Esophagus squamous epithelium (tissue), 5 donors: ENCODE measurements around the gene SLC47A2. TPM values are rescaled to one million over a fixed set of nuclear protein-coding genes. Genes with fewer than 3 reads are reported as not detected.

ENCODE experiments used
- DNase-seq: peaks from one replicate; lab custom pipeline; 2025; lab: John Stamatoyannopoulos, UW
- H3K27ac ChIP-seq, 4 donors: fragments of 200-600 bp; sonication (generic); one replicate each; pipeline ENCODE4 v1.5.1; 2016 to 2019; ENCODE audit warnings: mild to moderate bottlenecking in 1 of 4
- H3K27me3 ChIP-seq, 4 donors: fragments of 200-600 bp; sonication (generic); 1 replicate in 3 of 4; 2 replicates in 1 of 4; pipeline versions ENCODE4 v1.5.1 to v1.6.0; 2017 to 2021; ENCODE audit warnings: antibody characterized with exemption in 1 of 4
- H3K36me3 ChIP-seq, 3 donors: fragments of 200-600 bp; sonication (generic); one replicate each; pipeline ENCODE4 v1.5.1; 2016 to 2019
- H3K4me1 ChIP-seq, 3 donors: fragments of 200-600 bp; sonication (generic); one replicate each; pipeline ENCODE4 v1.5.1; 2017 to 2019
- H3K4me3 ChIP-seq, 4 donors: fragments of 200-600 bp; sonication (generic); 1 replicate in 3 of 4; 2 replicates in 1 of 4; pipeline ENCODE4 v1.5.1; 2016 to 2019; ENCODE audit warnings: mild to moderate bottlenecking in 2 of 4, moderate library complexity in 1 of 4
- H3K9me3 ChIP-seq, 3 donors: fragments of 200-600 bp; sonication (generic); one replicate each; pipeline ENCODE4 v1.5.1; 2016 to 2019
- CTCF ChIP-seq, 6 experiments: fragments of 450-650 bp in 4 of 6; fragments of 200-600 bp in 2 of 6; sonication (generic) in 2 of 6; IDR thresholded peaks; one replicate each; pipeline ENCODE4 v1.5.1; 2016 to 2019; ENCODE audit warnings: antibody characterized with exemption in 6 of 6, mild to moderate bottlenecking in 4 of 6, moderate library complexity in 4 of 6
- POLR2A ChIP-seq, 4 donors: fragments of 450-650 bp; IDR thresholded peaks; one replicate each; pipeline ENCODE4 v1.6.1; 2017; ENCODE audit warnings: antibody characterized with exemption in 4 of 4, mild to moderate bottlenecking in 4 of 4, moderate library complexity in 3 of 4
- WGBS, 2 donors: methylation state at CpG; one replicate each; pipeline ENCODE4 v1.1.5; 2018; 5-methylcytosine and 5-hydroxymethylcytosine counted together
- intact Hi-C: fragments of 100-400 bp; cut with DNase I; formaldehyde crosslinking; loops from one replicate; pipeline ENCODE4 v1.15.0; 2022
- total RNA-seq, 4 donors: library from RNA; depleted of rRNA; stranded (reverse); fragments of >200 nt; gene quantifications; one replicate each; pipeline ENCODE4 v1.1.0, GENCODE V29; 2016
- donor health status: DM: yes; HTN: yes; CAD: no.

Gene SLC47A2
- total RNA-seq, 4 donors from 2014 or later: 0.56 to 2.2 (median 0.76) TPM; not detected in 1

- no peaks in the 10 kb centered on the region for H3K36me3 ChIP-seq
- no peaks in the 10 kb centered on the region for H3K9me3 ChIP-seq
- no peak for TF ChIP-seq CTCF (IDR thresholded peaks at IDR 0.05)
- TF ChIP-seq POLR2A (IDR thresholded peaks at IDR 0.05): no peak
- 91 to 95% methylated on average over 4 to 5 of the region's 16 CpGs for WGBS, 2 donors
- peaks cover 18 to 41% (median 21%) of the 10 kb centered on the region in 3 donors for H3K4me1 ChIP-seq
- no peak overlapping the region for H3K4me3 ChIP-seq
- H3K27ac ChIP-seq: no peak overlapping the region
- DNase-seq: no peak
- intact Hi-C loops: no loop called here
- no peaks in the 10 kb centered on the region for H3K27me3 ChIP-seq
Observed at GRCh38 chr17:19713462-19713861, 2.9 kb downstream of the SLC47A2 start.

GRCh38 chr17:19712436-19713004, 3.9 kb downstream of the SLC47A2 start:
- H3K9me3 ChIP-seq: no peaks in the 10 kb centered on the region
- no peak for TF ChIP-seq POLR2A (IDR thresholded peaks at IDR 0.05)
- no peaks in the 10 kb centered on the region for H3K27me3 ChIP-seq
- no peak for DNase-seq
- no peak overlapping the region for H3K4me3 ChIP-seq
- H3K4me1 ChIP-seq: peaks cover 14 to 41% (median 18%) of the 10 kb centered on the region in 3 donors
- intact Hi-C loops: no loop called here
- 83 to 89% methylated on average over 12 of the region's 12 CpGs for WGBS, 2 donors
- H3K36me3 ChIP-seq: no peaks in the 10 kb centered on the region
- no peak overlapping the region for H3K27ac ChIP-seq

GRCh38 chr17:19709841-19710240, 6.5 kb downstream of the SLC47A2 start:
- no peak for DNase-seq
- intact Hi-C loops: no loop called here

GRCh38 chr17:19708431-19709175, 7.8 kb downstream of the SLC47A2 start:
- TF ChIP-seq CTCF (IDR thresholded peaks at IDR 0.05): no peak
- TF ChIP-seq POLR2A (IDR thresholded peaks at IDR 0.05): no peak
- H3K9me3 ChIP-seq: no peaks in the 10 kb centered on the region
- no peak for DNase-seq
- 93% methylated on average over 4 of the region's 6 CpGs; no CpG with 5 or more reads in 1 of the 2 donors for WGBS, 2 donors
- no peak overlapping the region for H3K4me3 ChIP-seq
- H3K36me3 ChIP-seq: no peaks in the 10 kb centered on the region
- peaks cover 14 to 40% (median 16%) of the 10 kb centered on the region in 3 donors for H3K4me1 ChIP-seq
- intact Hi-C loops: no loop called here
- H3K27ac ChIP-seq: peak overlapping the region in 2 of 4 donors; percentile 79 to 90
- no peaks in the 10 kb centered on the region for H3K27me3 ChIP-seq

More at GRCh38 chr17:19709841-19710240, 6.5 kb downstream of the SLC47A2 start:
- Histone ChIP-seq H3K9me3 (no peaks in the 10 kb centered on the region), H3K4me1 (peaks cover 14 to 41% (median 16%) of the 10 kb centered on the region in 3 donors), H3K36me3 (no peaks in the 10 kb centered on the region), H3K27me3 (no peaks in the 10 kb centered on the region), H3K27ac (no peak overlapping the region), H3K4me3 (no peak overlapping the region)
- no peak for TF ChIP-seq CTCF (IDR thresholded peaks at IDR 0.05)
- TF ChIP-seq POLR2A (IDR thresholded peaks at IDR 0.05): no peak
- WGBS, 2 donors: 81 to 86% methylated on average over 3 of the region's 3 CpGs

- intact Hi-C loops: no loop called here
- peak overlapping the region in 1 of 4 donors; percentile 9 for H3K4me3 ChIP-seq
- no peaks in the 10 kb centered on the region for H3K9me3 ChIP-seq
- H3K36me3 ChIP-seq: no peaks in the 10 kb centered on the region
- no peaks in the 10 kb centered on the region for H3K27me3 ChIP-seq
- TF ChIP-seq CTCF (IDR thresholded peaks at IDR 0.05) (no peak), POLR2A (IDR thresholded peaks at IDR 0.05) (no peak)
- H3K4me1 ChIP-seq: peaks cover 14 to 40% (median 16%) of the 10 kb centered on the region in 3 donors
- DNase-seq: no peak
- peak overlapping the region; percentile 57 to 90 (median 77) for H3K27ac ChIP-seq
- 71% methylated on average over 4 of the region's 11 CpGs; no CpG with 5 or more reads in 1 of the 2 donors for WGBS, 2 donors
Observed at GRCh38 chr17:19707728-19708221, 8.6 kb downstream of the SLC47A2 start.
